GM19351 (cell line): ENCODE data around the gene DNAJB6.

Experiments
- ATAC-seq: cut with Tn5 transposase; IDR thresholded peaks from one replicate; pipeline ENCODE4 v1.9.1; 2021; ENCODE audit warnings: mild to moderate bottlenecking, moderate library complexity; ENCODE audit not compliant: unreplicated experiment

Gene DNAJB6

DNA sequence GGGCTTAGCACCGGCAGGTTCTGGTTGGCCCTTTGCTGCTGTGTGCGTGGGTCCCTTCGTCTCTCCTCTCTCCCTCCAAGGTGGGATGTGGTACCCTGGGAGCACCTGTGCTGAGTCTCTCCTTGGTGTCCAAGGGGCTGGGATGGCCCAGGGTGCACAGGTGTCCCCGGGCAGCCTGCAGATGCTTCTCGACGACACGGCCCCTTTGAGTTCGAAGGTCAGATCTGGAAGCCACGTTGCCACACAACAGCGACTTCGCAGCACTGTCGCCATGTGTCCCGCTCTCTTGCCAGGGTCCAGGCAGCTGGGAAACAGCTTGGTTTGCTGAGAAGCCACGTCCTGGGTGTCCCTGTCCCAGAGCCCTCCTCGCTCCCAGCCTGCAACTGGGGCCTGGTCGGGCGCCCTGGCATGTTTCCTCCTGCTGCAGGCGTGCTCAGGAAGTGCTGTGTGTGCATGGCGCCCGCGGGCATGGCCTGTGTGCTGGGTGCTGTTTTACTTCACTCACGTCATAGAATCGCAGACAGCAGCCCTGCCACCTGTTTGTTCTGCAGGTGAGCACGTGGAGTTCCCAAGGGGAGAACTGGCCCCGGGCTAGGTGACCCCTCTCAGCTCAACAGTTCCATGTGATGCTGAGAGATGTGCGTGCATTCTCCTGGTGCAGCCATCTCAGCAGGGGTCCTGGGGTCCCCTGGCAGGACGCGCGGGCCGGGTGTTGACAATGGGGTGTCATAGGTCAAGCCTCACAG lies 70.9 kb downstream of the DNAJB6 start:
- no peak for ATAC-seq

GRCh38 chr7:157408258-157409101 lies 71.7 kb downstream of the DNAJB6 start:
- no peak for ATAC-seq

DNA sequence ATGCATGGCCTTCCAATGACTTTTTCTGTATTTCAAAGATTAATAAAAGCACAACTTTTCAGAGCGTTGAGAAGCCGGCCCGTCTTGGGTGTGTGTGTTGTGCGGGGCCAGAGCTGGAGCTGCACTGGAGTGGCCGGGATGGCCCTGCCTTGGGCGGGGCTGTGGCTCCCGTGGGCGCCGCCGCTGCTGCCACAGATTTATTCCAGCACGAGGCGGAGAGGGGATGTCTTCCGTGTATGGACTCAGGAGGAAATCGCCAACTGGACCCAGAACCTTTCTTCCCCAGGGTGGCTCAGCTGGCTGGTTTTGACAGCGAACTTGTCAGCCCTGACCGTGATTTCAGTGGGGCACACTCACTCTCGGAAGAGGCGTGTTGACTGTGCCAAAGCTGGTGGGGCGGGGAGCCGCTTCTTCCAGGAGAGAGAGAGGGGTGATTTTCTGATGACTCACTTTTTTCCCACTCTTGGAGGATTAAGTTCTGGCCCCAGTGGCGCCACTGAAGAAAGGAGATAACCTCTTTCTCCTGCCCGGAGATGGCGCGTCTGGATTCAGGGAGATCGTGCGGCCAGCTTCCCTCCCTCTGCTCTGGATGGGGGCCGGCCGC lies 72.4 kb downstream of the DNAJB6 start:
- ATAC-seq, result no peak

GRCh38 chr7:157409753-157410727 lies 73.2 kb downstream of the DNAJB6 start:
- ATAC-seq, result no peak

DNA sequence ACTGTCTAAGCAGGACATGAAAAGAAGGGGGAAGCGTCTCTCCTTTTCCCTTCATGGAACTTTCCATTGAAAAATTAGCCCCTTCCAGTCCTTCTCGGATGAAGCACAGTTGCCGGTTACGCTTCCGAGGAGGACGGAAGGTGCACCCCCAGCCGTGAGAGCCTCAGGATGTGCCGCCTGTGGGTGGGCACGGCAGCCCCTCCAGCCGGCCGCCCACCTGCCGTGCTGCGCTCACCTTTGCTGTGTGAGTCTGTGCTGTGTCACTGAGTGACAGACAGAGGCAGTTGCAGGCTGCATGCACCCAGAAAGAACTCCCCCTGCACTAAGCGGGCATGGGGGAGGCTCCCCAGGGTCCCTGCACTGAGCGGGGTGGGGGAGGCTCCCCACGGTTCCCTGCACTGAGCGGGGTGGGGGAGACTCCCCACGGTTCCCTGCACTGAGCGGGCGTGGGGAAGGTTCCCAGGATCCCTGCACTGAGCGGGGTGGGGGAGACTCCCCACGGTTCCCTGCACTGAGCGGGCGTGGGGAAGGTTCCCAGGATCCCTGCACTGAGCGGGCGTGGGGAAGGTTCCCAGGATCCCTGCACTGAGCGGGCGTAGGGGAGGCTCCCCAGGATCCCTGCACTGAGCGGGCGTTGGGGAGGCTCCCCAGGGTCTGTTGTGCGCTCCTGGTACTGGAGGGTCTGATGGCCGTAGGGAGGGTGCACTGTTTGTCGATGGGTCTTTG lies 74.2 kb downstream of the DNAJB6 start:
- ATAC-seq, result no peak

DNA sequence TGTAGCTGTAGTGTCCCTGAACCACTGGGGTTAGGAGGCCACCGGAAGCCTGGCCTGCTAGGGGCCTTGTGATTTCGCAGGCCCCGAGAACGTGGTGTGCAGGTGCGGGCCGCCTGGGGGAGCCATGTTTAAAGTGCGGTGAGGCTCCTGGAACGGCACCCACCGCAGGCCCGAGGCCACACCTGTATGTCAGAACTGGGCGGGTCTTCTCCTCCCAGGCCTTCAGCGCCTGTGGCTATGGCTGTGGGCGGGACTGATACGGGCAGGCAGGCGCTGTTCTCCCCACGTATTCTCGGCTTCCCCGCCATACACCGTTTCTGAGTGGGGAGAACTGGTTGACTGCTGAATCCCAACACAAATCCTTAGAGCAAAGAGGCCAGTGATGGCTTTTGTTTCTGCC lies 74.8 kb downstream of the DNAJB6 start:
- no peak for ATAC-seq

- ATAC-seq, result no peak
Measured at GRCh38 chr7:157412021-157412443, 75.2 kb downstream of the DNAJB6 start.

DNA sequence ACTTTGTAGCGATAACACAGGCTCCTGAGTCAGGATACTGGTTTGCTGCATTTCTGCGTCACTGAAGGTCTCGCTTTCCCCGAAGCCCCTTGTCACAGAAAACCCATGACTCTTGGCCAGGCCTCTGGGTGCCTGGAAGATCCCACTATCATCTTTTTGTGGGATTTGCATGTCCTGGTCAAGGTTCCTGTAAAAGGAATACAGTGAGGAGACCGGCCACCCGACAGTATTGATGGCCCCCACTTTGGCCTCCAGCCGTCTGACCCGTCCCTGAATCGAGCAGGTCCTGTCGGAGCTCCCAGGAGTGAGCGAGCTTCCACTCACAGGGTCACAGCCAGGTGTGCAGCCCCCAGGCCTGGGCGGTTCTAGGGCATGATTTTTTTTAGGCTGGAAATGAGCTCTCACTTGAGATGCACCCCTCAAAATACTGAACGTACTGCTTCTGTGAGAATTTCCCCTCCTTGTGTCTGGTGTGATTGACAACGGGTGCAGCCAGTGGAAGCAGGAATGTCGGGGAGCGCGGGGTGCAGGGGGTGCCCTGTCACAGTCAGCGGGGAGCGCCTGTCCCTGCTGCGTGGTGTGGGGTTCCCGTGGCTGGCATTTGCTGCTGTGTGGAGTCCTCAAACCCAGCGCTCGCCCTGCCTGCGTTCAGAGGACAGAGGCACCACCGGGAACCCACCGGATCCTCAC lies 75.8 kb downstream of the DNAJB6 start:
- ATAC-seq, result no peak

- no peak for ATAC-seq
Measured at GRCh38 chr7:157413881-157414701, 77.3 kb downstream of the DNAJB6 start.

DNA sequence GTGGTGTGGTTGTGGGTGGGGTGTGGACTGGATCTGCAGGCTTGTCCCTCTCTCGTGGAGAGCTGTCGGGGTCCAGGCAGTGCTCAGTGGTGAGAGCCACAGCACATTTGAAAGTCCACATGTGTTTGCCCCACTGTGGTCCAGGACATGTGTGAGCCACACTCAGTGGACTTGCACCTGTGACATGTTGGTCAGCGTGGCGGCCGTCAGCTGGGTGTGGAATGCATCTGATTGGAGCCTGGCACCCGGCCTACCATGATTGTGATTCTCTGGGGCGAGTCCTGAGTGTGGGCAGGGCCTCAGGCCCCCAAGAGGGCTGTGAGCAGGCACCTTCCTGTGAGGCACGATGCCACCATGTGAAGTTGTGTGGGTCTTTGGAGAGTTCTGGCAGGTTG lies 77.9 kb downstream of the DNAJB6 start:
- ATAC-seq, result no peak

DNA sequence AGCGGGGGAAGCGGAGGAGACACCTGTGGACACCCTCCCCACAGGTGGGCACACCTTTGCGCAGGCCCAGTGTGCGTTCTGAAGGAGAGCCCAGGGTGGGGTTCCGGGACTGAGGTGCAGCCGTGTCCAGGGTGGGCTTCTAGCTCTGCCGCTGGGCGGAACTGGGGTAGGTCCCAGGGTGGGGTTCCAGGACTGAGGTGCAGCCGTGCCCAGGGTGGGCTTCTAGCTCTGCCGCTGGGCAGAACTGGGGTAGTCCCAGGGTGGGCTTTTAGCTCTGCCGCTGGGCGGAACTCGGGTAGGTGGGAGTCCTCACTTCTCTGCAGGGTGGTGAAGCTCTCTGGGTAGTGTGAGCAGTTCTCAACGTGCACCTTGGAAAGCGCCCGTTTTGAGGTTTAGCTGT lies 78.7 kb downstream of the DNAJB6 start:
- ATAC-seq, result no peak

- no peak for ATAC-seq
Measured at GRCh38 chr7:157416011-157416410, 79.2 kb downstream of the DNAJB6 start.

- ATAC-seq, result no peak
Measured at GRCh38 chr7:157418204-157419034, 81.6 kb downstream of the DNAJB6 start.

GRCh38 chr7:157419035-157419293 lies 82.2 kb downstream of the DNAJB6 start:
- no peak for ATAC-seq

DNA sequence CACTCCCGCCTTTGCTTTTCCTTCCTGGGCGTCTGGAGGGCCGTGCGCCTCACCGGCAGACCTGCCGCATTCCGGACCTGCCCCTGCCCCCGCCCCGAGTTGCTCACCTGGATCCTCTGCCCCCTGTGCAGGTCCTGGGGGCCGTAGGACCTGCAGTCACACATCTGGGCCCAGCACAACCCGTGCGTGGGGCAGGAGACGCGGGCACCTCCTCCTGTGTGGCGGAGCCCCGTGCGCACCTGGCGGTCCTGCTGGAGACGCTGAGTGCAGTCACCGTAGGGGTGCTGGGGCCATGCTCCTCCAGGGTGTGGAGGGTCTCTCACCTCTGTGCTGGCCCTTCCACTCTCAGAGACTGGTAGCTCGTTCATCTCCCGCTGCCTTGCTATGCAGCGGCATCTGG lies 85.5 kb downstream of the DNAJB6 start:
- ATAC-seq, result no peak

DNA sequence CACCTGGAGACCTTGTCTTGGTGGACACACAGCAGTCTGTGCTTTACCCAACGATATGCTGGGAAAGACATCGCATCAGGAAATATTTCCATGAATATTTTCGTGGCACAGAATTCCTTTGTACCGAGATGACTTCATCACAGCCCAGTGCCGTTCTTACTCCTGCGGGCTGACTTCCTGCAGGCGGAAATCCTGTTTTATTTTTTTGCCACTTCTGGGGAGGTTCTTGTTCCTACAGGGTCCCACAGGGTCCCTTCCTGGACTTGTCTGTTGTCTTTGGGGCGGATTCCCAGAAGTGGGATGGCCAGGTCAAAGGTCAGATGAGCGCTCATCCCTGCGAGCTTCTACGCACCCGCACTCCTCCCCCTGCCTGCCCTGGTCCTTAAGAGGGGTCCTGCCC lies 86.5 kb downstream of the DNAJB6 start:
- no peak for ATAC-seq

- ATAC-seq, result no peak
Measured at GRCh38 chr7:157423886-157424565, 87.2 kb downstream of the DNAJB6 start.
